T-cell (primary cell): ENCODE measurements around the gene MYADML2. TPM values are rescaled to one million over a fixed set of nuclear protein-coding genes. Genes with fewer than 3 reads are reported as not detected.
"Not testable (repeated sequence)": the region's sequence is repeated elsewhere in the genome, so short reads cannot be mapped to it uniquely, and the experiment has no call there.

Experiments
- ATAC-seq, 4 experiments: fragments of 200-7000 bp in 3 of 4; fragments of 150-1000 bp in 1 of 4; cut with Tn5 transposase; replicated peaks in 1 of 4; 1 replicate in 3 of 4; 2 replicates in 1 of 4; pipeline ENCODE4 v1.10.0; 2021; ENCODE audit warnings: moderate library complexity in 3 of 4, mild to moderate bottlenecking in 2 of 4, moderate number of reproducible peaks in 1 of 4
- CTCF ChIA-PET, 2 donors: fragments of 300-600 bp; sonication (Branson Sonifier 250); formaldehyde crosslinking; loops; one replicate each; lab custom pipeline; 2022; ENCODE audit warnings: antibody characterized with exemption in 2 of 2; lab: Charles Lee
- POLR2A ChIA-PET, 2 donors: fragments of 300-600 bp; sonication (Branson Sonifier 250); formaldehyde crosslinking; loops; one replicate each; lab custom pipeline; 2022; ENCODE audit warnings: antibody characterized with exemption in 2 of 2; lab: Charles Lee
- DNase-seq, 35 experiments: peaks; one replicate each; pipeline versions ENCODE4 v3.0.0 to v3.0.0-alpha.2; 2013 to 2023
- H3K27ac ChIP-seq: one replicate; pipeline ENCODE4 v1.5.1; 2013; ENCODE audit warnings: low read length
- H3K27me3 ChIP-seq, 2 experiments: replicated peaks in 1 of 2; 1 replicate in 1 of 2; 2 replicates in 1 of 2; pipeline versions ENCODE4 v1.6.1 to v1.7.0; 2013; ENCODE audit warnings: low read length in 1 of 2, mixed read lengths in 1 of 2; ENCODE audit not compliant: control insufficient read depth in 2 of 2, insufficient read depth in 2 of 2; ENCODE audit errors: extremely low read depth in 1 of 2
- H3K36me3 ChIP-seq, 2 donors: 1 replicate in 1 of 2; 2 replicates in 1 of 2; pipeline versions ENCODE4 v1.6.1 to v1.7.0; 2013; ENCODE audit warnings: low read length in 1 of 2; ENCODE audit not compliant: control insufficient read depth in 2 of 2, insufficient read depth in 1 of 2; ENCODE audit errors: extremely low read depth in 1 of 2
- H3K4me1 ChIP-seq, 2 experiments: 1 replicate in 1 of 2; 2 replicates in 1 of 2; pipeline versions ENCODE4 v1.6.1 to v1.7.0; 2013; ENCODE audit warnings: low read length in 2 of 2, mixed read lengths in 1 of 2; ENCODE audit not compliant: insufficient read depth in 2 of 2, control insufficient read depth in 1 of 2; ENCODE audit errors: extremely low read depth in 1 of 2
- H3K4me3 ChIP-seq, 2 donors: 1 replicate in 1 of 2; 2 replicates in 1 of 2; pipeline versions ENCODE4 v1.5.1 to v1.7.0; 2013; ENCODE audit warnings: mild to moderate bottlenecking in 2 of 2, low read length in 1 of 2, moderate library complexity in 1 of 2; ENCODE audit not compliant: control insufficient read depth in 1 of 2; ENCODE audit errors: extremely low read depth in 1 of 2
- H3K9me3 ChIP-seq: 2 replicates; pipeline ENCODE4 v1.7.0; 2013
- H3K27ac Mint-ChIP-seq, 2 donors: one replicate each; pipeline ENCODE4 v1.8.0; 2020 to 2021; ENCODE audit warnings: mild to moderate bottlenecking in 2 of 2, mixed read lengths in 2 of 2
- H3K27me3 Mint-ChIP-seq, 2 donors: one replicate each; pipeline ENCODE4 v1.8.0; 2021 to 2022; ENCODE audit warnings: mixed read lengths in 2 of 2
- H3K36me3 Mint-ChIP-seq: one replicate; pipeline ENCODE4 v1.8.0; 2021; ENCODE audit warnings: mixed read lengths
- H3K4me1 Mint-ChIP-seq, 3 donors: one replicate each; pipeline ENCODE4 v1.8.0; 2020 to 2022; ENCODE audit warnings: mixed read lengths in 3 of 3, mild to moderate bottlenecking in 1 of 3
- H3K4me3 Mint-ChIP-seq, 3 donors: one replicate each; pipeline ENCODE4 v1.8.0; 2020 to 2022; ENCODE audit warnings: mild to moderate bottlenecking in 3 of 3, mixed read lengths in 3 of 3, moderate library complexity in 3 of 3
- H3K9me3 Mint-ChIP-seq, 3 donors: one replicate each; pipeline ENCODE4 v1.8.0; 2020 to 2022; ENCODE audit warnings: mixed read lengths in 3 of 3
- WGBS: methylation state at CpG from one replicate; pipeline ENCODE4 v1.1.5; 2013; ENCODE audit warnings: missing lambda C conversion rate; ENCODE audit not compliant: insufficient coverage; 5-methylcytosine and 5-hydroxymethylcytosine counted together
- total RNA-seq, 35 experiments: library from RNA in 6 of 35; stranded (reverse) in 6 of 35; fragments of 120-200 nt in 1 of 35; gene quantifications; one replicate each; pipeline versions ENCODE4 v1.2.1 to v1.2.4 and lab custom pipeline; 2013 to 2026

The MYADML2 gene
- total RNA-seq, 5 donors from 2014 or later (not counting 1 experiment from before 2014, with no cell fraction given): not detected

DNA sequence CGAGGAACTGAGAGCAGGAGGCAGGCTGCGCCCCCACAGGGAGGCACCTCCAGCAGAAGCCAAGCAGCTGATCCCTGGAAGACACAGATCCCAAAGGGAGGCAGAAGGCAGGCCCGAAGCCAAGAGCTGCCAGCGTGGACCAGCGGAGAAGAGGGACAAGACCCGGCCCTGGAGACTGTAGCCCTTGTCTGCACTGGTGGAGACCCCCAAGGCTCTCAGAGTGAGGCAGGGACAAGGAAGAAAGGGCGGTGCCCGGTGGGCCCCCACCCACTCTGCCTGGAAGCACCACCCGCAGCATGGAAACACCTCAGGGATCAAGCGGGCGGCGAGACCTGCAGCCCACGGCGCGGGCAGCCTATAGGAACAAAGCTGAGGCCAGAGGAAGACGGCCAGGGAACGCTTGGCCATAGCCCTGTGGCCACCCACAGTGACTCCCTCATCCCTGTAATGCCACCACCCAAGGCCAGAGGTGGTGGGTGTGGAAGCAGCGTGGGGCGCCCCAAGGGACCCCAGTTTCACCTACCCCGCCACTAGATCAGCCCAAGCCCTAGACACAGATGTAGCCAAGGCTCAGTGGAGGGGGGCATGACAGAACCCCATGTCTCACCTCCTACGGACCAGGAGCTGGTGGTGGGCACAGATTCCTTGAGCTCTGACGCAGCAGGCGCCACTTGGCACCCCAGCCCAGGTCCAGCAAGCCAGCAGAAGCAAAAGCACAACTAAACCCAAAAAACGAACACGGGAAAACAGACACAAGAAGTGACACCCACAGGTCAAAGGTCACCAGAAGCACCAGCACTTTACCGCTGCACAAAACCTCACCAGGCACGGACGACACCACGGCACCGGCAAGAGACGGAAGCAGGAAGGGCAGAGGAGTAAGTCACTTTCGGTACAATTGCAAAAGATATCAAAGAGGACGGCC, 26.2 kb downstream of the MYADML2 start:
- Histone ChIP-seq H3K4me1 (peaks cover 30 to 49% of the 10 kb centered on the region in 2 experiments), H3K36me3 (peaks cover 3 to 5% of the 10 kb centered on the region in 2 donors), H3K27ac (no peak overlapping the region), H3K9me3 (no peaks in the 10 kb centered on the region), H3K27me3 (no peaks in the 10 kb centered on the region), H3K4me3 (no peak overlapping the region)
- H3K4me1 Mint-ChIP-seq: peaks cover 32 to 47% (median 37%) of the 10 kb centered on the region in 3 donors
- DNase-seq (no peak), ATAC-seq (no peak)
- H3K27me3 Mint-ChIP-seq: no peaks in the 10 kb centered on the region
- 88% methylated on average over 25 of the region's 33 CpGs for WGBS
- no peaks in the 10 kb centered on the region for H3K9me3 Mint-ChIP-seq
- no peak overlapping the region for H3K27ac Mint-ChIP-seq
- H3K4me3 Mint-ChIP-seq: no peak overlapping the region
- CTCF ChIA-PET: no interaction called here
- POLR2A ChIA-PET: no interaction called here
- peaks cover 4% of the 10 kb centered on the region for H3K36me3 Mint-ChIP-seq

GRCh38 chr17:81918832-81919545, 28.0 kb downstream of the MYADML2 start:
- Histone ChIP-seq H3K36me3 (peaks cover 11 to 21% of the 10 kb centered on the region in 2 donors), H3K27me3 (no peaks in the 10 kb centered on the region), H3K4me3 (no peak overlapping the region), H3K4me1 (peaks cover 16 to 39% of the 10 kb centered on the region in 2 experiments), H3K9me3 (no peaks in the 10 kb centered on the region), H3K27ac (peak overlapping the region; percentile 63)
- Mint-ChIP-seq H3K27me3 (no peaks in the 10 kb centered on the region), H3K36me3 (peaks cover 12% of the 10 kb centered on the region), H3K27ac (peak overlapping the region; percentile 86 to 87), H3K4me3 (peak overlapping the region; percentile 7 to 88 (median 85)), H3K9me3 (no peaks in the 10 kb centered on the region), H3K4me1 (peaks cover 20 to 35% (median 26%) of the 10 kb centered on the region in 3 donors)
- ATAC-seq (no peak), DNase-seq (no peak)
- POLR2A ChIA-PET: no interaction called here
- WGBS: 83% methylated on average over 11 of the region's 15 CpGs
- CTCF ChIA-PET: no interaction called here

- peaks cover 16 to 28% of the 10 kb centered on the region in 2 donors for H3K36me3 ChIP-seq
- H3K9me3 Mint-ChIP-seq, H3K27me3 Mint-ChIP-seq, H3K27me3 ChIP-seq, H3K9me3 ChIP-seq, CTCF ChIA-PET, H3K4me3 ChIP-seq, POLR2A ChIA-PET: not testable (repeated sequence)
- DNase-seq (peak in 1 of 35 experiments; percentile 27), ATAC-seq (peak in 3 of 4 experiments; percentile 16 to 51 (median 18))
- H3K27ac Mint-ChIP-seq: peak overlapping the region; percentile 86 to 87
- H3K4me1 ChIP-seq: peaks cover 12 to 32% of the 10 kb centered on the region in 2 experiments
- peaks cover 20 to 32% (median 26%) of the 10 kb centered on the region in 3 donors for H3K4me1 Mint-ChIP-seq
- H3K4me3 Mint-ChIP-seq: peak overlapping the region; percentile 83 to 88 (median 85)
- peak overlapping the region; percentile 63 for H3K27ac ChIP-seq
- 30% methylated on average over 5 of the region's 9 CpGs for WGBS
- peaks cover 14% of the 10 kb centered on the region for H3K36me3 Mint-ChIP-seq
Observed at GRCh38 chr17:81918333-81918669, 28.7 kb downstream of the MYADML2 start.

DNA sequence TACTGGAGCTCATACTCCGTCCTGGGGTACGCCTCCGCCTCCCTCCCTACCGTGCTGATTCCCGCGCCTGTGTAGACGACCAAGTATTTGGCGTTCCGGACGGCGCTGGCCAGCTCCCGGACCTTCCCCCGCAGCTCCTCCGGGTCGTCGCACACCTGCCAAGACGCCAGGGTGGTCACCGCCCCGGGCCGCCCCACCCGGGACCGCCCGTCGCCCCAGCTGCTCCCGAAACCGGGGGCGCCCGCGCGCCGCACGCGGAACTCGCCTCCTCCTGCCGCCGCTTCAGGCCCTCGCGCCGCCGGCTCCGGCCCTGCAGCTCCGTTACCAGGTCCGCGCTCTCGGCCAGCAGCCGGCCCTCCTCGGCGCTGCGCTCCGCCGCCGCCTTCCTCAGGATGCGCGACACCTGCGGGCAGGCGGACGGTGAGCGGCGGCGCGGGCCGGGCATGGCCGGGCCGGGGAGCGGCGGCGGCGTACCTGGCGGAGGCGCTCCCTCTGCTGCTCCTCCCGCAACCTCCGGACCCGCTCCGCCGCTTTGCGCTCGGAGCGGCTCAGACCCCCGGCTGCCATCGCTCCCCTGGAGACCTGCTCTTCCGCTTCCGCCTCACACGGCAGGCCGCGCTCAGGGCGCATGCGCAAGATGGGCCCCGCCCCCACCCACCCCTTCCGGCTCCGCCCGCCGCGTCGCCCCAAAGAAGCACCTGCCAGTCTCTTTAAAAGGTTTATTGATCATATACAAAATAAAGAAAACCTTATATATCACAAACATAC, 29.3 kb downstream of the MYADML2 start, which contains the start of gene SIRT7:
Gene SIRT7 (minus strand): TSS at position 612 of the 768 bp plus-strand sequence. CDS start 45 bp downstream, at position 567.
- POLR2A ChIA-PET: no interaction called here
- H3K27me3 Mint-ChIP-seq: no peaks in the 10 kb centered on the region
- no peaks in the 10 kb centered on the region for H3K9me3 ChIP-seq
- H3K9me3 Mint-ChIP-seq: no peaks in the 10 kb centered on the region
- peaks cover 20% of the 10 kb centered on the region for H3K36me3 Mint-ChIP-seq
- ATAC-seq (peak; percentile 86 to 90 (median 89)), DNase-seq (peak; percentile 61 to 95 (median 77))
- WGBS: under 1% methylated on average over 77 of the region's 94 CpGs
- no peaks in the 10 kb centered on the region for H3K27me3 ChIP-seq
- peaks cover 12 to 30% of the 10 kb centered on the region in 2 experiments for H3K4me1 ChIP-seq
- peak within 1 kb of the TSS; percentile 83 to 88 (median 85) for H3K4me3 Mint-ChIP-seq
- H3K4me3 ChIP-seq: peak within 1 kb of the TSS; percentile 61 to 80
- peaks cover 26 to 36% (median 29%) of the 10 kb centered on the region in 3 donors for H3K4me1 Mint-ChIP-seq
- peaks cover 22 to 34% of the 10 kb centered on the region in 2 donors for H3K36me3 ChIP-seq
- CTCF ChIA-PET: no interaction called here
- H3K27ac Mint-ChIP-seq: peak within 1 kb of the TSS; percentile 86 to 87
- peak within 1 kb of the TSS; percentile 63 for H3K27ac ChIP-seq

GRCh38 chr17:81916234-81917001, 30.6 kb downstream of the MYADML2 start:
- ChIA-PET CTCF (interaction anchor here (0.6 to 0.7 kb wide), 3 partner anchors 12 to 1015 kb away, joined by 3 to 8 read pairs (median 4); no protein-coding TSS in a partner anchor), POLR2A (no interaction called here)
- Mint-ChIP-seq H3K27me3 (no peaks in the 10 kb centered on the region), H3K36me3 (peaks cover 21% of the 10 kb centered on the region), H3K4me1 (peaks cover 26 to 36% (median 33%) of the 10 kb centered on the region in 3 donors), H3K9me3 (no peaks in the 10 kb centered on the region), H3K4me3 (peak overlapping the region; percentile 78 to 85 (median 83)), H3K27ac (peak overlapping the region in 1 of 2 donors; percentile 64)
- DNase-seq (no peak), ATAC-seq (no peak)
- no peaks in the 10 kb centered on the region for H3K27me3 ChIP-seq
- H3K9me3 ChIP-seq: no peaks in the 10 kb centered on the region
- peak overlapping the region in 1 of 2 donors; percentile 61 for H3K4me3 ChIP-seq
- H3K4me1 ChIP-seq: peaks cover 12 to 36% of the 10 kb centered on the region in 2 experiments
- 87% methylated on average over 20 of the region's 21 CpGs for WGBS
- peaks cover 22 to 41% of the 10 kb centered on the region in 2 donors for H3K36me3 ChIP-seq
- H3K27ac ChIP-seq: no peak overlapping the region
